H9 (cell line): ENCODE measurements around the gene MRGPRF. TPM values are rescaled to one million over a fixed set of nuclear protein-coding genes. Genes with fewer than 3 reads are reported as not detected.

Experiments used
- DNase-seq: peaks from one replicate; pipeline ENCODE4 v3.0.0-alpha.2; 2017
- H2AFZ ChIP-seq: one replicate; pipeline ENCODE4 v1.6.1; 2013; ENCODE audit warnings: mild to moderate bottlenecking, low read length, control low read depth, moderate library complexity
- H2AK5ac ChIP-seq: 2 replicates; pipeline ENCODE4 v1.6.1; 2013; ENCODE audit warnings: low read length, control low read depth, mixed read lengths; ENCODE audit not compliant: insufficient read length
- H2BK120ac ChIP-seq: one replicate; pipeline ENCODE4 v1.6.1; 2013; ENCODE audit warnings: low read depth, mild to moderate bottlenecking, low read length, control low read depth, inconsistent platforms; ENCODE audit not compliant: poor library complexity, severe bottlenecking
- H2BK12ac ChIP-seq: 2 replicates; pipeline ENCODE4 v1.6.1; 2013; ENCODE audit warnings: low read length, control low read depth, mixed read lengths, low read depth; ENCODE audit not compliant: insufficient read length
- H2BK15ac ChIP-seq: 2 replicates; pipeline ENCODE4 v1.6.1; 2013; ENCODE audit warnings: low read depth, low read length, control low read depth
- H2BK20ac ChIP-seq: one replicate; pipeline ENCODE4 v1.6.1; 2013; ENCODE audit warnings: low read depth, mild to moderate bottlenecking, low read length, control low read depth, inconsistent platforms; ENCODE audit not compliant: poor library complexity, severe bottlenecking
- H2BK5ac ChIP-seq: 2 replicates; pipeline ENCODE4 v1.6.1; 2013; ENCODE audit warnings: low read length, control low read depth, mixed read lengths; ENCODE audit not compliant: insufficient read length
- H3K14ac ChIP-seq: 2 replicates; pipeline ENCODE4 v1.6.1; 2013; ENCODE audit warnings: low read length, control low read depth; ENCODE audit not compliant: insufficient read depth
- H3K18ac ChIP-seq: 2 replicates; pipeline ENCODE4 v1.6.1; 2013; ENCODE audit warnings: low read depth, mild to moderate bottlenecking, mixed read lengths, low read length, control low read depth; ENCODE audit not compliant: insufficient read length
- H3K23ac ChIP-seq: 2 replicates; pipeline ENCODE4 v1.6.1; 2013; ENCODE audit warnings: low read length, control low read depth, mixed read lengths, low read depth; ENCODE audit not compliant: insufficient read length
- H3K23me2 ChIP-seq: 2 replicates; pipeline ENCODE4 v1.6.1; 2013; ENCODE audit warnings: low read depth, mild to moderate bottlenecking, mixed read lengths, low read length, control low read depth; ENCODE audit not compliant: insufficient read length, poor library complexity, severe bottlenecking
- H3K27ac ChIP-seq: 2 replicates; pipeline ENCODE4 v1.5.1; 2013; ENCODE audit warnings: low read length, control low read depth, mixed read lengths, low read depth; ENCODE audit not compliant: insufficient read length
- H3K27me3 ChIP-seq: 2 replicates; pipeline ENCODE4 v1.6.1; 2013; ENCODE audit warnings: low read length, control low read depth, inconsistent platforms; ENCODE audit not compliant: insufficient read depth
- H3K4ac ChIP-seq: 2 replicates; pipeline ENCODE4 v1.6.1; 2013; ENCODE audit warnings: low read depth, mild to moderate bottlenecking, control low read depth, inconsistent platforms, low read length, moderate library complexity
- H3K4me1 ChIP-seq: 2 replicates; pipeline ENCODE4 v1.6.1; 2013; ENCODE audit warnings: low read length, control low read depth, inconsistent platforms; ENCODE audit not compliant: insufficient read depth
- H3K4me2 ChIP-seq: 2 replicates; pipeline ENCODE4 v1.6.1; 2013; ENCODE audit warnings: low read length, control low read depth, mixed read lengths; ENCODE audit not compliant: insufficient read length, insufficient read depth
- H3K56ac ChIP-seq: 2 replicates; pipeline ENCODE4 v1.6.1; 2013; ENCODE audit warnings: low read depth, mild to moderate bottlenecking, mixed read lengths, low read length, control low read depth; ENCODE audit not compliant: insufficient read length
- H3K79me1 ChIP-seq: 2 replicates; pipeline ENCODE4 v1.6.1; 2013; ENCODE audit warnings: low read depth, mild to moderate bottlenecking, moderate library complexity, low read length, control low read depth, inconsistent platforms; ENCODE audit not compliant: insufficient read depth, poor library complexity, severe bottlenecking
- H3K79me2 ChIP-seq: 2 replicates; pipeline ENCODE4 v1.6.1; 2013; ENCODE audit warnings: low read length, control low read depth, inconsistent platforms; ENCODE audit not compliant: insufficient read depth
- H3K9ac ChIP-seq: 2 replicates; pipeline ENCODE4 v1.6.1; 2013; ENCODE audit warnings: low read length, control low read depth, mixed read lengths; ENCODE audit not compliant: insufficient read length; ENCODE audit errors: extremely low read depth
- H3K9me3 ChIP-seq: one replicate; pipeline ENCODE4 v1.6.1; 2013; ENCODE audit warnings: low read depth, low read length, inconsistent platforms; ENCODE audit not compliant: control insufficient read depth
- H3T11ph ChIP-seq: one replicate; pipeline ENCODE4 v1.6.1; 2013; ENCODE audit warnings: mild to moderate bottlenecking, low read length, control low read depth, inconsistent platforms
- H4K20me1 ChIP-seq: one replicate; pipeline ENCODE4 v1.6.1; 2013; ENCODE audit not compliant: control insufficient read depth, insufficient read length, insufficient read depth
- H4K5ac ChIP-seq: 2 replicates; pipeline ENCODE4 v1.6.1; 2013; ENCODE audit warnings: low read depth, mild to moderate bottlenecking, mixed read lengths, low read length, control low read depth; ENCODE audit not compliant: insufficient read length
- H4K8ac ChIP-seq: replicated peaks from 2 replicates; pipeline ENCODE4 v1.6.1; 2013; ENCODE audit warnings: low read length, control low read depth, mixed read lengths, low read depth; ENCODE audit not compliant: insufficient read length
- H4K91ac ChIP-seq: 2 replicates; pipeline ENCODE4 v1.6.1; 2013; ENCODE audit warnings: low read depth, mild to moderate bottlenecking, moderate library complexity, mixed read lengths, low read length, control low read depth; ENCODE audit not compliant: insufficient read length
- H3K27ac Mint-ChIP-seq, 3 experiments: 2 replicates in 2 of 3; 3 replicates in 1 of 3; pipeline ENCODE4 v1.8.0; 2020 to 2021; ENCODE audit warnings: mixed read lengths in 3 of 3, mild to moderate bottlenecking in 1 of 3, moderate library complexity in 1 of 3
- H3K27me3 Mint-ChIP-seq: 2 replicates; pipeline ENCODE4 v1.8.0; 2021; ENCODE audit warnings: low read depth, mild to moderate bottlenecking, moderate library complexity, mixed read lengths
- H3K36me3 Mint-ChIP-seq, 3 experiments: 2 replicates in 2 of 3; 3 replicates in 1 of 3; pipeline ENCODE4 v1.8.0; 2020 to 2021; ENCODE audit warnings: low read depth in 3 of 3, mixed read lengths in 3 of 3; ENCODE audit not compliant: insufficient read depth in 1 of 3
- H3K4me1 Mint-ChIP-seq, 2 experiments: 2 replicates each; pipeline ENCODE4 v1.8.0; 2020; ENCODE audit warnings: mixed read lengths in 2 of 2
- H3K4me3 Mint-ChIP-seq, 2 experiments: 2 replicates in 1 of 2; 3 replicates in 1 of 2; pipeline ENCODE4 v1.8.0; 2020 to 2021; ENCODE audit warnings: mild to moderate bottlenecking in 2 of 2, mixed read lengths in 2 of 2, moderate library complexity in 1 of 2
- H3K9me3 Mint-ChIP-seq, 2 experiments: 2 replicates in 1 of 2; 3 replicates in 1 of 2; pipeline ENCODE4 v1.8.0; 2020; ENCODE audit warnings: mild to moderate bottlenecking in 2 of 2, mixed read lengths in 2 of 2, moderate library complexity in 1 of 2
- CTCF ChIP-seq: fragments of 200-600 bp; sonication (generic); conservative IDR thresholded peaks from 3 replicates; pipeline ENCODE4 v1.8.0; 2021; ENCODE audit warnings: antibody characterized with exemption, mild to moderate bottlenecking
- total RNA-seq: library from RNA; stranded (reverse); gene quantifications from 2 replicates; pipeline ENCODE4 v1.2.1, GENCODE V29; 2021

The MRGPRF gene
- total RNA-seq, 1 experiment from 2014 or later: 4.0 TPM

- H3K4me2 ChIP-seq: no peak overlapping the region
- no peak overlapping the region for H3K9ac ChIP-seq
- H2BK5ac ChIP-seq: no peak overlapping the region
- H2AFZ ChIP-seq: no peak overlapping the region
- no peak overlapping the region for H3K18ac ChIP-seq
- H3K4me1 ChIP-seq: no peaks in the 10 kb centered on the region
- H4K8ac ChIP-seq: no peak overlapping the region
- Mint-ChIP-seq H3K27me3 (no peaks in the 10 kb centered on the region), H3K4me3 (no peak overlapping the region), H3K4me1 (peaks cover 5 to 15% of the 10 kb centered on the region in 2 experiments), H3K27ac (no peak overlapping the region), H3K36me3 (no peaks in the 10 kb centered on the region), H3K9me3 (no peaks in the 10 kb centered on the region; a peak in 1 of 5 replicates)
- H3K79me2 ChIP-seq: no peaks in the 10 kb centered on the region
- H2BK20ac ChIP-seq: no peak overlapping the region
- H4K5ac ChIP-seq: no peak overlapping the region
- no peak overlapping the region for H2BK15ac ChIP-seq
- peak overlapping the region; percentile 48 for H4K91ac ChIP-seq
- DNase-seq: peak; percentile 18
- H3K23ac ChIP-seq: no peak overlapping the region
- H3K27me3 ChIP-seq: no peaks in the 10 kb centered on the region
- H3K27ac ChIP-seq: no peak overlapping the region
- no peaks in the 10 kb centered on the region for H3K23me2 ChIP-seq
- no peak overlapping the region for H2BK120ac ChIP-seq
- H3K56ac ChIP-seq: no peak overlapping the region
- no peak overlapping the region for H3T11ph ChIP-seq
- no peaks in the 10 kb centered on the region for H4K20me1 ChIP-seq
- no peak overlapping the region for H2AK5ac ChIP-seq
- H2BK12ac ChIP-seq: no peak overlapping the region
- H3K14ac ChIP-seq: no peak overlapping the region
- H3K79me1 ChIP-seq: no peaks in the 10 kb centered on the region
- H3K4ac ChIP-seq: no peak overlapping the region
- H3K9me3 ChIP-seq: no peaks in the 10 kb centered on the region
- TF ChIP-seq CTCF: no peak
These were observed 15.1 kb downstream of the MRGPRF start for GRCh38 chr11:68997995-68998348.
